Right lobe of liver (tissue), 6 donors: ENCODE data around the gene RXFP4. TPM values are rescaled to one million over a fixed set of nuclear protein-coding genes. Genes with fewer than 3 reads are reported as not detected.
A peak's percentile ranks its signal among the peaks of the same experiment; 100 is the strongest.
"Not testable (repeated sequence)": the region's sequence is repeated elsewhere in the genome, so short reads cannot be mapped to it uniquely, and the experiment has no call there.

ENCODE experiments used
- ATAC-seq, 4 donors: fragments of 200-7000 bp; cut with Tn5 transposase; one replicate each; pipeline ENCODE4 v1.9.1; 2020; ENCODE audit warnings: mild to moderate bottlenecking in 4 of 4, moderate library complexity in 4 of 4
- DNase-seq, 3 donors: peaks; one replicate each; pipeline ENCODE4 v3.0.0-alpha.2; 2020
- H3K27ac ChIP-seq, 3 donors: fragments of 200-600 bp; one replicate each; pipeline ENCODE4 v1.8.0; 2022
- H3K27me3 ChIP-seq, 2 donors: fragments of 200-600 bp; one replicate each; pipeline ENCODE4 v1.8.0; 2022
- H3K36me3 ChIP-seq, 4 donors: fragments of 200-600 bp; sonication (generic) in 1 of 4; one replicate each; pipeline versions ENCODE4 v1.5.1 to v1.8.0; 2017 to 2022; ENCODE audit warnings: control low read depth in 1 of 4
- H3K4me1 ChIP-seq, 4 donors: fragments of 200-600 bp; sonication (generic) in 1 of 4; one replicate each; pipeline versions ENCODE4 v1.5.1 to v1.8.0; 2017 to 2022; ENCODE audit warnings: control low read depth in 1 of 4
- H3K4me3 ChIP-seq, 3 donors: fragments of 200-600 bp; one replicate each; pipeline ENCODE4 v1.8.0; 2022
- H3K9me3 ChIP-seq, 4 donors: fragments of 200-600 bp; sonication (generic) in 1 of 4; one replicate each; pipeline versions ENCODE4 v1.5.1 to v1.8.0; 2017 to 2022; ENCODE audit warnings: control low read depth in 1 of 4
- POLR2A ChIP-seq: fragments of 450-650 bp; IDR thresholded peaks from one replicate; pipeline ENCODE4 v1.6.1; 2017; ENCODE audit warnings: antibody characterized with exemption, mild to moderate bottlenecking
- WGBS: methylation state at CpG from one replicate; pipeline ENCODE4 v1.1.6; 2018; ENCODE audit warnings: low coverage, low lambda C conversion rate; ENCODE audit not compliant: insufficient coverage; ENCODE audit errors: missing lambda C conversion rate; 5-methylcytosine and 5-hydroxymethylcytosine counted together
- intact Hi-C, 2 donors: fragments of 100-400 bp; cut with DNase I; formaldehyde crosslinking; loops; one replicate each; pipeline versions ENCODE4 v1.11.2 to v1.14.1; 2022
- total RNA-seq, 6 experiments: library from RNA; depleted of rRNA in 2 of 6; stranded (reverse); fragments of >200 nt in 2 of 6; fragmentation: NEBNext Ultra II Directional in 3 of 6; extraction: Animal tissue kit (Norgen Biotek cat#: 25700) in 3 of 6; gene quantifications; one replicate each; pipeline versions ENCODE4 v1.1.0 to v1.2.4, GENCODE V29; 2016 to 2023
- TF ChIP-seq, protein P1 (sequence below), 4 donors: fragments of 200-600 bp in 3 of 4; fragments of 450-650 bp in 1 of 4; IDR thresholded peaks; one replicate each; pipeline versions ENCODE4 v1.5.1 to v1.8.0; 2016 to 2022; ENCODE audit warnings: antibody characterized with exemption in 4 of 4, mild to moderate bottlenecking in 2 of 4
- donor health status: DM: no; HTN: yes; CAD: no.
- donor health status: DM: no; HTN: no; CAD: no.
- donor health status: DM: no; HTN: no; CAD: no.
- donor health status: DM: no; HTN: yes; CAD: no.
- donor health status: DM: no; HTN: yes; CAD: no.

The RXFP4 gene
- total RNA-seq, 6 experiments from 2014 or later, result not detected

DNA sequence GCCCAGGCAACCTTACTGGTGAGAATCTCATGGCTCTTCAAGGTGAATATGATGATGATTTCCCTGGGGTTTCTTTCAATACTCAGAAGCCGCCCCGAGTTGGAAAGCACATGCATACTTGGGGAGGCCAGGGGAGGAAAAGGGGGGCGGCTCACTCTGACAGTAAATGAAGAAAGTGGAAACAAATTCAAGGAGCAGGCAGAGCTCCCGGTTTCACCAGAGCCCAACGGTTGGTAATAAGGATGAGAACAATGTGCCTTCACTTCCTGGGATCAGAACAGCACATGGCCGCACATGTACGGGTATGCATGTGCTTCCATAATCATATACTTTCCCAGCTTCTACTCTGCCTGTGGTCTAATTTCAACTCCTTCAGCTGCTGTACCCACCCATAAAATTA, 40.7 kb downstream of the RXFP4 start:
- no peak overlapping the region for H3K27ac ChIP-seq
- TF ChIP-seq, protein P1, sequence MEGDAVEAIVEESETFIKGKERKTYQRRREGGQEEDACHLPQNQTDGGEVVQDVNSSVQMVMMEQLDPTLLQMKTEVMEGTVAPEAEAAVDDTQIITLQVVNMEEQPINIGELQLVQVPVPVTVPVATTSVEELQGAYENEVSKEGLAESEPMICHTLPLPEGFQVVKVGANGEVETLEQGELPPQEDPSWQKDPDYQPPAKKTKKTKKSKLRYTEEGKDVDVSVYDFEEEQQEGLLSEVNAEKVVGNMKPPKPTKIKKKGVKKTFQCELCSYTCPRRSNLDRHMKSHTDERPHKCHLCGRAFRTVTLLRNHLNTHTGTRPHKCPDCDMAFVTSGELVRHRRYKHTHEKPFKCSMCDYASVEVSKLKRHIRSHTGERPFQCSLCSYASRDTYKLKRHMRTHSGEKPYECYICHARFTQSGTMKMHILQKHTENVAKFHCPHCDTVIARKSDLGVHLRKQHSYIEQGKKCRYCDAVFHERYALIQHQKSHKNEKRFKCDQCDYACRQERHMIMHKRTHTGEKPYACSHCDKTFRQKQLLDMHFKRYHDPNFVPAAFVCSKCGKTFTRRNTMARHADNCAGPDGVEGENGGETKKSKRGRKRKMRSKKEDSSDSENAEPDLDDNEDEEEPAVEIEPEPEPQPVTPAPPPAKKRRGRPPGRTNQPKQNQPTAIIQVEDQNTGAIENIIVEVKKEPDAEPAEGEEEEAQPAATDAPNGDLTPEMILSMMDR (IDR thresholded peaks at IDR 0.05), result no peak
- TF ChIP-seq POLR2A, result no peak
- H3K9me3 ChIP-seq, result no peaks in the 10 kb centered on the region
- 83% methylated on average over 5 of the region's 7 CpGs for WGBS
- no peak for ATAC-seq
- H3K4me1 ChIP-seq, result peaks cover 0 to under 1% (median 0%) of the 10 kb centered on the region in 4 donors
- no peak for DNase-seq
- H3K36me3 ChIP-seq, result no peaks in the 10 kb centered on the region
- H3K27me3 ChIP-seq, result no peaks in the 10 kb centered on the region
- no peak overlapping the region for H3K4me3 ChIP-seq
- intact Hi-C loops, result loop anchor here in 1 of 2 donors (5.0 kb wide), 1 partner anchor 40 kb away; the partner anchor contains the start of gene RXFP4

DNA sequence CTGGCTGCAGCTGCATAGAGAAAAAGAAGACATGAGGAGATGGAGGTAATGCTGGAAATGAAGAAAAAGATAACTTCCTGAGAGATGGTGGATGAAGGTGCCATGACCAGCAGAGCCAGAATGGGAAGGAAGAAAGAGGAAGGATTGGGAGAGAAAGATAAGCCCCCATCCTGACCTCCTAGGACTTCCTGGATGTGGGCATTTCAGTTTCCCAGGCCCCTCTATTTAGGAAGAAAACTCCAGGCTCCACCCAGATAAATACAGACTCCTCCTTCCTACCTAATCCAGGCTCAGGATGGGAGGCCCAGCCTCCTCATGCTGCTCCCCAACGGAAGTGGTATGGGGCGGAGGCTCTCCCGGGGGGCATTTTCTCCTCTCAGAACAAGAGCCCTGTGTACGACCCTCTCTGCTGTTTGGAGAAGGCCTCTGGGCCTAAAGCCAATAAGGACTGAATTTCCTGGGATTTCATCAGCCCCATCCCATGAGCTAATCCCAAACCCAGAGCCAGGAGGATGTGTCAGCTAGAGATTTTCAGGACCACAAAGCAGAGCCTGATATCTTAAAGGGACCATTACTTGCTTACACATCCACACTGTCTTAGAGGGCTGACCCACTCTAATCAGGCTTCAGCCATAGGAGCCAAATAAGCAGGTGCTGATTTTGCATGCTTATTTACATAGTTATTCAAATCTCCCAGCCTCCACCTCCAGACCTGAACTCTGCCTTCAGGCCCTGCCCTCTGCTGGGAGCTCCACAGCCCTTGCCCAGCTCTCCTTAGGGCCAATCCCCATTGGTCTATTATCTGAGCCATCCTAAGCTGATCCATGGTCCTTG, 42.0 kb downstream of the RXFP4 start:
- Histone ChIP-seq H3K36me3 (no peaks in the 10 kb centered on the region), H3K9me3 (no peaks in the 10 kb centered on the region), H3K27ac (no peak overlapping the region), H3K4me3 (no peak overlapping the region), H3K4me1 (no peaks in the 10 kb centered on the region), H3K27me3 (no peaks in the 10 kb centered on the region)
- TF ChIP-seq POLR2A, result no peak
- TF ChIP-seq, protein P1 (IDR thresholded peaks at IDR 0.05), result no peak
- intact Hi-C loops, result loop anchor here in 1 of 2 donors (5.0 kb wide), 1 partner anchor 41 kb away; the partner anchor contains the start of gene RXFP4
- DNase-seq, result no peak
- peak in 3 of 4 donors; percentile 20 to 28 (median 25) for ATAC-seq
- no CpG with 5 or more reads among the region's 4 CpGs for WGBS

DNA sequence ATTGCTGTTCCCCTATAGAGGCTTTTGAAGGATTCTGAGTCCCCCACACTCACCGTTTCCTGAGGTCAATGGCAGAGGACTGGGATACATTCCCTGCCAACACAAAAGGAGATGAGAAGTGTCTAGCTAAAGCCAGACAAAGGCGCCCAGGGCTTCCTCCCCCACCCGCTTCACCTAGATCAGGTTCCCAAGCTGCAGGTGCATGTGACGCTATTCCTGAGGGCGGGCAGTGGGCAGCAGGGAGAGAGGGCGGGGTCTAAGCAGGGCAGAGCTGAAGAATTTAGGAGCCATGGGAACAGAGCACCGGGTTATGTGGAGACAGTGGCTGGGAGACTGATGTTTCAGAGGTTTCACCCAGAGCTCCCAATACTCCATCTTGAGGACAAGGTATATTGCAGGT, 42.9 kb downstream of the RXFP4 start:
- ATAC-seq (no peak), DNase-seq (no peak)
- Histone ChIP-seq H3K4me3 (no peak overlapping the region), H3K9me3 (no peaks in the 10 kb centered on the region), H3K4me1 (no peaks in the 10 kb centered on the region), H3K36me3 (no peaks in the 10 kb centered on the region), H3K27ac (no peak overlapping the region), H3K27me3 (no peaks in the 10 kb centered on the region)
- 60% methylated on average over 2 of the region's 7 CpGs for WGBS
- TF ChIP-seq, protein P1 (IDR thresholded peaks at IDR 0.05), result no peak
- TF ChIP-seq POLR2A, result no peak
- intact Hi-C loops, result loop anchor here in 1 of 2 donors (5.0 kb wide), 1 partner anchor 42 kb away; the partner anchor contains the start of gene RXFP4

DNA sequence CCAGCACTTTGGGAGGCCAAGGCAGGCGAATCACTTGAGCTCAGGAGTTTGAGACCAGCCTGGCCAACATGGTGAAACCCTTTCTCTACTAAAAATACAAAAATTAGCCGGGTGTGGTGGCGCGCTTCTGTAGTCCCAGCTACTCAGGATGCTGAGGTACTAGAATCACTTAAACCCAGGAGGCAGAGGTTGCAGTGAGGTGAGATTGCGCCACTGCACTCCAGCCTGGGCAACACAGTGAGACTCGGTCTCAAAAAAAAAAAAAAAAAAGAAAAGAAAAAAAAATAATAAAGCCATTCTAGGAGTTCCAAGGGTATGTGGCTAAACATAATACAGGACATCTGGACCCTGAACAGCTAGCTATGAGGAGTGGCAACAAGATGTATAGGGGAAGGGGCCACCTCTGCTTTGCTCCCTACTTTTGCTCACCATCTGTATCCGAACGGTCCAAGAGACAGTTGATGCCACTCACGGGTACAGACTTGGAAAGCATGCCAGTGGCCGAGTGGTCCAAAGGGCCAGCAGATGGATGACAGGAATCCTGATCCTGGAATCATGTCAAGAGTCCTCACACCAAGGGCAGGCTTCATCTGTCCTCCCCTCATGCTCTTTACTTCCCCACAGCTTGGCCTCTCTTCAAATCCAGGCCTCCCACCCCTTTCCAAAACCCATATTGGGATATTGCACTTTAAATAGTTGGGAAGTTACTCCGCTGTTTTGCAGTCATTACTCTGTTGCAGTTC, 43.6 kb downstream of the RXFP4 start:
- H3K27me3 ChIP-seq, DNase-seq, ATAC-seq, H3K36me3 ChIP-seq, H3K4me3 ChIP-seq, H3K4me1 ChIP-seq, H3K27ac ChIP-seq, H3K9me3 ChIP-seq: not testable (repeated sequence)
- intact Hi-C loops, result loop anchor here (5.0 kb wide), 2 partner anchors 43 to 48 kb away; partner anchors contain the start of gene RXFP4 (in 1 of the 2)
- WGBS, result 91% methylated on average over 1 of the region's 11 CpGs
